IMR-90 (cell line): ENCODE results near the gene PLD2. TPM values are rescaled to one million over a fixed set of nuclear protein-coding genes. Genes with fewer than 3 reads are reported as not detected.

Experiments
- ATAC-seq: fragments of 200-7000 bp; cut with Tn5 transposase; 2 replicates; pipeline ENCODE4 v1.9.1; 2020; ENCODE audit warnings: low read depth, mild to moderate bottlenecking, moderate library complexity
- BruUV-seq: library from RNA; stranded (reverse); fragments of 400-500 nt; replicated peaks from 2 replicates; lab custom pipeline; 2021; lab: Mats Ljungman, UMichigan
- CTCF ChIA-PET: fragments of 300-600 bp; formaldehyde crosslinking; extraction: SDS; loops from one replicate; lab custom pipeline; 2021; ENCODE audit warnings: antibody characterized with exemption; lab: Yijun Ruan, JAX
- POLR2A ChIA-PET: fragments of 300-600 bp; sonication (Branson Sonifier 250); formaldehyde crosslinking; loops from one replicate; lab custom pipeline; 2022; ENCODE audit warnings: antibody characterized with exemption; ENCODE audit not compliant: unreplicated experiment; lab: Charles Lee
- DNase-seq: peaks from one replicate; pipeline ENCODE4 v3.0.0; 2013
- H2AFZ ChIP-seq: replicated peaks from 2 replicates; pipeline ENCODE3; 2013; ENCODE audit warnings: low read length, mild to moderate bottlenecking; ENCODE audit not compliant: poor library complexity
- H2AK5ac ChIP-seq: 2 replicates; pipeline ENCODE4 v1.6.1; 2013; ENCODE audit warnings: low read depth, low read length, inconsistent platforms
- H2AK9ac ChIP-seq: replicated peaks from 2 replicates; pipeline ENCODE3; 2013; ENCODE audit warnings: mild to moderate bottlenecking, low read depth, low read length, moderate library complexity; ENCODE audit not compliant: poor library complexity
- H2BK120ac ChIP-seq: 2 replicates; pipeline ENCODE4 v1.6.1; 2013; ENCODE audit warnings: low read depth, low read length, inconsistent platforms
- H2BK15ac ChIP-seq: 3 replicates; pipeline ENCODE4 v1.6.1; 2013; ENCODE audit warnings: low read depth, low read length, inconsistent platforms
- H2BK20ac ChIP-seq: 2 replicates; pipeline ENCODE4 v1.6.1; 2013; ENCODE audit warnings: low read depth, mild to moderate bottlenecking, inconsistent platforms, low read length, moderate library complexity
- H2BK5ac ChIP-seq: 2 replicates; pipeline ENCODE4 v1.6.1; 2013; ENCODE audit warnings: mild to moderate bottlenecking, low read depth, low read length, inconsistent platforms; ENCODE audit not compliant: poor library complexity, severe bottlenecking
- H3K14ac ChIP-seq: replicated peaks from 2 replicates; pipeline ENCODE4 v1.6.1; 2013; ENCODE audit warnings: low read depth, low read length, inconsistent platforms
- H3K18ac ChIP-seq: 2 replicates; pipeline ENCODE4 v1.6.1; 2013; ENCODE audit warnings: low read depth, low read length, control low read depth
- H3K23ac ChIP-seq: 2 replicates; pipeline ENCODE4 v1.6.1; 2013; ENCODE audit warnings: low read depth, low read length, inconsistent platforms
- H3K27ac ChIP-seq: 2 replicates; pipeline ENCODE4 v1.5.1; 2013; ENCODE audit warnings: mild to moderate bottlenecking, control low read depth, low read length; ENCODE audit not compliant: insufficient read depth
- H3K27me3 ChIP-seq: 2 replicates; pipeline ENCODE4 v1.6.1; 2013; ENCODE audit warnings: low read length; ENCODE audit not compliant: control insufficient read depth, insufficient read depth
- H3K36me3 ChIP-seq: 2 replicates; pipeline ENCODE4 v1.6.1; 2013; ENCODE audit warnings: low read length, mixed read lengths; ENCODE audit not compliant: control insufficient read depth, insufficient read depth
- H3K4ac ChIP-seq: 2 replicates; pipeline ENCODE4 v1.6.1; 2013; ENCODE audit warnings: low read depth, low read length, inconsistent platforms
- H3K4me1 ChIP-seq: 2 replicates; pipeline ENCODE4 v1.6.1; 2013; ENCODE audit warnings: low read length, mixed read lengths; ENCODE audit not compliant: control insufficient read depth, insufficient read depth
- H3K4me2 ChIP-seq: 2 replicates; pipeline ENCODE4 v1.6.1; 2013; ENCODE audit warnings: low read depth, mild to moderate bottlenecking, control low read depth, low read length, moderate library complexity
- H3K4me3 ChIP-seq: 2 replicates; pipeline ENCODE4 v1.5.1; 2013; ENCODE audit warnings: low read depth, mild to moderate bottlenecking, control low read depth, low read length, moderate library complexity; ENCODE audit not compliant: insufficient read depth
- H3K56ac ChIP-seq: 2 replicates; pipeline ENCODE4 v1.6.1; 2013; ENCODE audit warnings: low read length, inconsistent platforms; ENCODE audit not compliant: insufficient read depth; ENCODE audit errors: extremely low read depth
- H3K79me1 ChIP-seq, 2 experiments: 2 replicates each; pipeline ENCODE4 v1.6.1; 2013; ENCODE audit warnings: low read length in 2 of 2, inconsistent platforms in 1 of 2, low read depth in 1 of 2
- H3K9ac ChIP-seq: 2 replicates; pipeline ENCODE4 v1.6.1; 2013; ENCODE audit warnings: low read depth, low read length, control low read depth
- H3K9me1 ChIP-seq: 2 replicates; pipeline ENCODE4 v1.6.1; 2013; ENCODE audit warnings: low read length, inconsistent platforms; ENCODE audit not compliant: insufficient read depth
- H3K9me3 ChIP-seq: 2 replicates; pipeline ENCODE4 v1.6.1; 2013; ENCODE audit warnings: low read length; ENCODE audit not compliant: control insufficient read depth, insufficient read depth
- H4K20me1 ChIP-seq: 2 replicates; pipeline ENCODE4 v1.6.1; 2013; ENCODE audit warnings: low read length, inconsistent platforms; ENCODE audit not compliant: insufficient read depth
- H4K5ac ChIP-seq: 2 replicates; pipeline ENCODE4 v1.6.1; 2013; ENCODE audit warnings: mild to moderate bottlenecking, low read depth, low read length, control low read depth
- H4K8ac ChIP-seq, 2 experiments: 2 replicates each; pipeline ENCODE4 v1.6.1; 2013; ENCODE audit warnings: low read depth in 2 of 2, low read length in 2 of 2, control low read depth in 1 of 2, inconsistent platforms in 1 of 2
- H4K91ac ChIP-seq: 2 replicates; pipeline ENCODE4 v1.6.1; 2013; ENCODE audit warnings: low read depth, low read length, inconsistent platforms; ENCODE audit not compliant: insufficient read depth
- ELK1 ChIP-seq: fragments of 150-350 bp; IDR thresholded peaks from 2 replicates; pipeline ENCODE4 v1.6.1; 2016; ENCODE audit warnings: low read depth, mild to moderate bottlenecking, low read length, moderate library complexity, borderline replicate concordance
- FOS ChIP-seq: fragments of 150-350 bp; IDR thresholded peaks from 2 replicates; pipeline ENCODE4 v1.6.1; 2016; ENCODE audit warnings: low read depth, low read length
- MAFK ChIP-seq: IDR thresholded peaks from 2 replicates; pipeline ENCODE4 v1.6.1; 2012; ENCODE audit warnings: low read depth, low read length, improper control_type of control experiment
- MAZ ChIP-seq: IDR thresholded peaks from 2 replicates; pipeline ENCODE4 v1.6.1; 2012; ENCODE audit warnings: low read depth, mild to moderate bottlenecking, low read length, improper control_type of control experiment, moderate library complexity, borderline replicate concordance
- NFE2L2 ChIP-seq: fragments of 150-350 bp; IDR thresholded peaks from 2 replicates; pipeline ENCODE4 v1.6.1; 2016; ENCODE audit warnings: low read depth, mild to moderate bottlenecking, low read length
- POLR2A ChIP-seq: IDR thresholded peaks from 2 replicates; pipeline ENCODE4 v1.6.1; 2012; ENCODE audit warnings: mild to moderate bottlenecking, low read depth, low read length
- RAD21 ChIP-seq: IDR thresholded peaks from 2 replicates; pipeline ENCODE4 v1.6.1; 2012; ENCODE audit warnings: low read length, improper control_type of control experiment
- RCOR1 ChIP-seq: IDR thresholded peaks from 2 replicates; pipeline ENCODE4 v1.6.1; 2012; ENCODE audit warnings: mild to moderate bottlenecking, low read length, improper control_type of control experiment; ENCODE audit not compliant: insufficient replicate concordance
- RFX5 ChIP-seq: IDR thresholded peaks from 2 replicates; pipeline ENCODE4 v1.8.0; 2012; ENCODE audit warnings: low read depth, mild to moderate bottlenecking, low read length, moderate library complexity
- WGBS, 2 experiments: methylation state at CpG; one replicate each; pipeline versions ENCODE4 v1.1.5 to v1.1.7; 2013; ENCODE audit warnings: missing lambda C conversion rate in 2 of 2; ENCODE audit not compliant: insufficient read length in 1 of 2; ENCODE audit errors: extremely low coverage in 2 of 2; 5-methylcytosine and 5-hydroxymethylcytosine counted together
- dilution Hi-C: fragments of 300-500 bp; cut with HindIII; formaldehyde crosslinking; loops from one replicate; pipeline ENCODE4 v1.14.3; 2018; ENCODE audit warnings: low sequenced_read_pairs; ENCODE audit not compliant: unreplicated experiment
- in situ Hi-C: fragments of 300-500 bp; cut with MboI; formaldehyde crosslinking; loops from 3 replicates; pipeline ENCODE4 v1.14.3; 2019; ENCODE audit warnings: low sequenced_read_pairs, inconsistent platforms, mixed read lengths
- intact Hi-C: fragments of 100-400 bp; cut with micrococcal nuclease; formaldehyde crosslinking; loops from 2 replicates; pipeline ENCODE4 v1.10.0; 2022
- polyA plus RNA-seq, 3 experiments: library from polyadenylated mRNA; depleted of rRNA; stranded (reverse); fragments of >200 nt; gene quantifications; 2 replicates each; pipeline ENCODE4 v1.2.3, GENCODE V29; 2012; ENCODE audit warnings: low replicate concordance in 1 of 3
- total RNA-seq: library from RNA; depleted of rRNA; stranded (reverse); fragments of >200 nt; gene quantifications from 2 replicates; pipeline ENCODE4 v1.2.3, GENCODE V29; 2012
- TF ChIP-seq, protein P1 (sequence below): conservative IDR thresholded peaks from 2 replicates; pipeline ENCODE4 v1.5.1; 2012; ENCODE audit warnings: mild to moderate bottlenecking, low read depth, low read length, improper control_type of control experiment
- TF ChIP-seq, protein P2 (sequence below): fragments of 150-350 bp; IDR thresholded peaks from 2 replicates; pipeline ENCODE4 v1.6.1; 2017; ENCODE audit warnings: mild to moderate bottlenecking, antibody characterized with exemption, low read length, low read depth

PLD2 gene
- total and polyA plus RNA-seq, 2 of the 4 experiments (the other 2 are of a cell fraction), result 12.5 to 28.0 TPM

GRCh38 chr17:4843321-4844000 lies 36.5 kb downstream of the PLD2 start:
- DNase-seq, result no peak
- TF ChIP-seq RAD21 (no peak), ELK1 (no peak), FOS (no peak), MAZ (no peak), POLR2A (no peak), RCOR1 (no peak), RFX5 (no peak), MAFK (no peak), NFE2L2 (no peak)
- TF ChIP-seq, protein P1, sequence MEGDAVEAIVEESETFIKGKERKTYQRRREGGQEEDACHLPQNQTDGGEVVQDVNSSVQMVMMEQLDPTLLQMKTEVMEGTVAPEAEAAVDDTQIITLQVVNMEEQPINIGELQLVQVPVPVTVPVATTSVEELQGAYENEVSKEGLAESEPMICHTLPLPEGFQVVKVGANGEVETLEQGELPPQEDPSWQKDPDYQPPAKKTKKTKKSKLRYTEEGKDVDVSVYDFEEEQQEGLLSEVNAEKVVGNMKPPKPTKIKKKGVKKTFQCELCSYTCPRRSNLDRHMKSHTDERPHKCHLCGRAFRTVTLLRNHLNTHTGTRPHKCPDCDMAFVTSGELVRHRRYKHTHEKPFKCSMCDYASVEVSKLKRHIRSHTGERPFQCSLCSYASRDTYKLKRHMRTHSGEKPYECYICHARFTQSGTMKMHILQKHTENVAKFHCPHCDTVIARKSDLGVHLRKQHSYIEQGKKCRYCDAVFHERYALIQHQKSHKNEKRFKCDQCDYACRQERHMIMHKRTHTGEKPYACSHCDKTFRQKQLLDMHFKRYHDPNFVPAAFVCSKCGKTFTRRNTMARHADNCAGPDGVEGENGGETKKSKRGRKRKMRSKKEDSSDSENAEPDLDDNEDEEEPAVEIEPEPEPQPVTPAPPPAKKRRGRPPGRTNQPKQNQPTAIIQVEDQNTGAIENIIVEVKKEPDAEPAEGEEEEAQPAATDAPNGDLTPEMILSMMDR, result no peak
- TF ChIP-seq, protein P2, sequence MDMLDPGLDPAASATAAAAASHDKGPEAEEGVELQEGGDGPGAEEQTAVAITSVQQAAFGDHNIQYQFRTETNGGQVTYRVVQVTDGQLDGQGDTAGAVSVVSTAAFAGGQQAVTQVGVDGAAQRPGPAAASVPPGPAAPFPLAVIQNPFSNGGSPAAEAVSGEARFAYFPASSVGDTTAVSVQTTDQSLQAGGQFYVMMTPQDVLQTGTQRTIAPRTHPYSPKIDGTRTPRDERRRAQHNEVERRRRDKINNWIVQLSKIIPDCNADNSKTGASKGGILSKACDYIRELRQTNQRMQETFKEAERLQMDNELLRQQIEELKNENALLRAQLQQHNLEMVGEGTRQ, result no peak
- Histone ChIP-seq H3K23ac (no peak overlapping the region), H3K9me3 (no peaks in the 10 kb centered on the region), H3K4me2 (no peak overlapping the region), H3K4me1 (peaks cover 13% of the 10 kb centered on the region), H3K9me1 (peaks cover 37% of the 10 kb centered on the region), H3K56ac (no peak overlapping the region), H3K27ac (no peak overlapping the region), H2AK9ac (no peak overlapping the region), H3K36me3 (peaks cover 2% of the 10 kb centered on the region; the same call in 1 of the 2 replicates), H2AFZ (no peak overlapping the region), H4K91ac (no peak overlapping the region), H3K18ac (no peak overlapping the region), H2BK15ac (no peak overlapping the region), H3K14ac (no peak overlapping the region), H3K4me3 (no peak overlapping the region), H3K9ac (no peak overlapping the region), H2BK120ac (no peak overlapping the region), H3K79me1 (peaks cover 48 to 82% of the 10 kb centered on the region in 2 experiments), H2BK20ac (no peak overlapping the region), H4K8ac (no peak overlapping the region), H4K5ac (no peak overlapping the region), H4K20me1 (peaks cover 81% of the 10 kb centered on the region), H3K4ac (no peak overlapping the region), H2BK5ac (no peak overlapping the region), H2AK5ac (no peak overlapping the region), H3K27me3 (no peaks in the 10 kb centered on the region)
- BruUV-seq, result no TSS peak
- ChIA-PET CTCF (no interaction called here), POLR2A (no interaction called here)
- dilution Hi-C loops, result no loop called here
- in situ Hi-C loops, result no loop called here
- intact Hi-C loops, result no loop called here
- 100% methylated on average over 2 of the region's 9 CpGs; no CpG with 5 or more reads in 1 of the 2 experiments for WGBS, 2 experiments
- ATAC-seq, result no peak
